GM19467 (cell line): ENCODE measurements around the gene ZSWIM7.
"Not testable (repeated sequence)": the region's sequence is repeated elsewhere in the genome, so short reads cannot be mapped to it uniquely, and the experiment has no call there.

ENCODE experiments used
- ATAC-seq: cut with Tn5 transposase; IDR thresholded peaks from one replicate; pipeline ENCODE4 v1.9.1; 2021; ENCODE audit warnings: mild to moderate bottlenecking, moderate library complexity; ENCODE audit not compliant: unreplicated experiment

ZSWIM7 gene

DNA sequence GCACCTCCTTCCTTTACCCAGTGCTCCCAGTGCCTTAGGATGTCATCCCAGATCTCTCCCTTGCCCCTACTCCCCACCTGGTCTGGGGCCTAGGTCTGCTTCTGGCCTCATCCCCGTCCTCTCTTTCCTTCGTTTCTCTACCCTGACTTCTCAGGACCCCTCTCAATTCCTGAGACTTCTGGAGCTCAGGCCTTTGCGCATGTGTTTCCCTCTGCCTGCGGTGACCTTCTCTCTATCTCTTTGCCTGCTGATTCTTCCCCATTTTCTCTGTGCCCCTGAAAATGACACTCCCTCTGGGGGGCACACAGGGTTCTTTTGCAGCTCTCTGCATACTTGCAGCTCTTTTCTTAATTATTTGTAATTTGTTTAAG, 41.0 kb downstream of the ZSWIM7 start:
- ATAC-seq, result no peak

DNA sequence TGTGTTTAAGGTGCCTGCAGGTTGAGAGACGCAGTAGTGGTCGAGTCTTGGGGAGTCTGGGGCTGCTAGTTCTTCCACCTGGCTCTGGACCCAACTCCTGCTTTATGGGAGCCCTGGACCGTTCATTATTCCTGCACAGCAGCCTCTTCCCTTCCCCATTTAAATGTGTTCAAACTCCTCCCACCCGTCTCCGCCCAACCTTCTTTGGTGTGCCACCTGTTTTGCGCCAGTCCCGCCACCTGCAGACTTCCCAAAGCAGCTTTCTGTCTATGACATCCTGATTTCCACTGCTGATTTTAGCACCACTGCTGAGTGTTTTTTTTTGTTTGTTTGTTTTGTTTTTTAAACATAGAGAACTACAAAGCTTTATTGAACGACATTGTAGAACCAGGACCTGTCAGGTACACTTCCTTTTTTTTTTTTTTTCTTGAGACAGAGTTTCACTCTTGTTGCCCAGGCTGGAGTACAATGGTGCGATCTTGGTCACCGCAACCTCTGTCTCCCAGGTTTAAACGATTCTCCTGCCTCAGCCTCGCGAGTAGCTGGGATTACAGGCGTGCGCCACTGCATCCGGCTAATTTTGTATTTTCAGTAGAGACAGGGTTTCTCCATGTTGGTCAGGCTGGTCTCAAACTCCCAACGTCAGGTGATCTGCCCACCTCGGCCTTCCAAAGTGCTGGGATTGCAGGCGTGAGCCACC, 41.7 kb downstream of the ZSWIM7 start:
- ATAC-seq, result no peak

DNA sequence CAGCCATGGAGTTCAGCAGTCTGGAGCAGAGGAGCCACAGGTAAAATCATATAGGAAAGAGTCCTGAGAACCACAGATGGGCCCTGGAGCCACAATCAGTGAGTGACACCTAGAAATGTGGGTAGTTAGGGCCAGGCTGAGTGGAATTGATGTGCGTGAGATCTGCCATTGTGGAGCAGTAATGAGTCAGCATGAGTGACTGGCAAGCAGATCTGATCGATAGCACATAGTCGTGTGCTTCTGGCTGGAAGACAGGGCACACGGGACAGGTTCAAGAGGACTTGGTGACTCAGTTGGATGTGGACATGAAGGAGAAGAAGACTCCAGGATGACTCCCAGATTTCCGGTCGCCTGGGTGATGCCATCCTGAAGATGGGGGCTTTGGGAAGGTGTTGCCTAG, 42.3 kb downstream of the ZSWIM7 start:
- ATAC-seq, result no peak

DNA sequence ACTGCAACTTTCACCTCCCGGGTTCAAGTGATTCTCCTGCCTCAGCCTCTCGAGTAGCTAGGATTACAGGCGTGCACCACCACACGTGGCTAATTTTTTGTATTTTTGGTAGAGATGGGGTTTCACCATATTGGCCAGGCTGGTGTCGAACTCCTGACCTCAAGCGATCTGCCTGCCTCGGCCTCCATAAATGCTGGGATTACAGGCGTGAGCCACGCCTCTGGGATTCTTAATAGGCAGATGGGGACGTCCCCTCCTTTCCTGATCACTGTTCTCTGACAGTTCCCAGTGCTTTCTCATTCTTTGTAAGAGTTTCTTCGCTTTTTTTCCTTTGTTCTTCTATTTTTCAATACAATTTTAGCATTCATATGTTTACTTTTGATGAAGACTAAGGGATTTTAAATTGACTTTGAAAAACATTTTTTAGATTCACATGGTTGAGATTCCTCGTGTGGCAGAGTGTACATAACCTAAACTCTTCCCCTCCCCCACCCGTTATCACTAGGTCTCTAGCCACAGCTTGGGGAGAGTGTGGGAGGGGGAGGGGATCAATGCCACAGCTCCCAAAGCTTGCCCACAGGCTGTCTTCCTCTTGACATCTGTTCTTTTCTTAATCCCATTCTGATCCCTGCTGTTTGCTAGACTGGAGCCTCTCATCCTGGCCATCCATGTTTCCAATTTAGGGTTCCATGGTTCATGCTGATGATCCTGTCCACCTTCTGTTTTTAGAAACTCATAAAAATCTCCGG, 43.5 kb downstream of the ZSWIM7 start:
- ATAC-seq, result no peak

DNA sequence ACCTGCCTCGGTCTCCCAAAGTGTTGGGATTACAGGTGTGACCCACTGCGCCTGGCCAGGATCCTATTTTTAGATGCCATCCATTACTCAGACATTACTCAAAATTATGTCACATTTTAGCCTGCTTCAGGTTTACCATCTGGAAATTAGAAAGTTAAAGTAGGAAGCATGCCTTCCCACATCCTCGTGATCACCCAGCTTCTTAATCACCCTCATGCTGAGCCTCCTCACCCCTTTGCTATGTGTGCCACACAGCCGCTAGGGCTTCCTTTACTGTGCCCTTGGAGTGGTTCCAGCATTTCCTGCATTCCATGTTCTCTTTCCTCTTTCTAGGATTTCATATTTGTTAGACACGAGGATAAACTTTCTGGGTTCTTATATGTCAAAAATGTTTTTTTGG, 45.3 kb downstream of the ZSWIM7 start:
- no peak for ATAC-seq

DNA sequence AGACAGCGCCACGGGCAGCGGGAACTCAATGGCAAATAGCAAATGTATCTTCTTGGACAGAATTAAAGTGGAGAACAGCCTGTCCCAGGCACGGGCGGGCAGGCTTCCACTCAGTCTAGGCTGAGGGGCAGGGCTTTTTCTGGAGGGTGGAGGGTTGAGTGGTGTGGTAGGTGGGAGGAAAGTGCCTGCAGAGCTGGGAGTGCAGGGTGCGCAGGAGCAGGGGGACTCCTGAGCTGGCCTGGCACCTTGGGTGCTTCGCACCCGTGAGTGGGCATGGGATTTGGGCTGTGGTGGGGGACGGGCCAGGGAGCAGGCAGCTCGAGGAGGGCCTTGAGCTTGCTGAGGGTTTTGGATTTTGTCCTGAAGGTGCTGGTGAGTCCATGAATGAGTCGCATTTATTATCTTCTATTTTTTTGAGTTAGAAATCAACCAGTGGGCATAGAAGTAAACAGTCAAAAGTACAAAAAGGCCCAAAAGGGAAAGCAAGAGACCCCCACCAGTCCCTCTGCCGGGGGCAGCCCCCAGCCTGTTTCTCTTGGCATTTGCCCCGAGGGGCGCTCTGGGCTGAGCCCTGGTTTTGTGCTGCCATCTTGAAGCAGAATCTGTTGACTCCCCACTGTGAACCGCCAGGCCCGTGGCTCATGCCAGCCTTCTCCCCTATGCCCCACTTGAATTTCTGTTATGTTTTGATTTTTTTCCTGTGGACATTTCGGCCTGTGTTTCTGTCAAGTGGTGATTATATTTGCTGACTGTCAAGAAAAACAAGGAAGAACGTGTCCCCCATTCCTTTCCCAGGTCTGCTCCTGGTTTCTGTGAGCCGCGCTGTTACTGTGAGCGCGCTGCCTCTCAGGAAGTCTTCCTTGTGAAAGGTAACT, 46.4 kb downstream of the ZSWIM7 start:
- no peak for ATAC-seq

DNA sequence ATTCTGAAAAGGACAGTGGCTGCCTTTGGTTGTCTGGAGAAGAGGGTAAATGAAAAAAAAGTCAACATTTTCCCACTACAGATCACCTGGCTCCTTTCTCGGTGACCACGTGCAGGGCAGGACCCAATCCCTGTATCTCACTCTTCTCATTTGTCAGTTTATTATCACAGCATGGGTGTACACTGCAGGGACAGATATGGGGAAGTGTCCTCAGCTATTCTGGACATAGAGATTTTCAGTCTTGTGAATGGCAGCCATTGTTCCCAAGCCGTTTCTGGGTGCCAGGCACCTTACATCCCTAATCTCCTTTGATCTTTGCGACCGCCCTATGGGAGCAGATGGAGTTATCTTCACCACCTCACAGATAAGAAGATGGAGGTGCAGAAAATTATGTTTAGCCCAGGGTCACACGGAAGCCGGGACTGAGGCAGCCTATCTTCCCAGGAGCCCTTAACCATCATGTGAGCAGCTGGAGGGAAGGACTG, 47.4 kb downstream of the ZSWIM7 start:
- ATAC-seq, result no peak

DNA sequence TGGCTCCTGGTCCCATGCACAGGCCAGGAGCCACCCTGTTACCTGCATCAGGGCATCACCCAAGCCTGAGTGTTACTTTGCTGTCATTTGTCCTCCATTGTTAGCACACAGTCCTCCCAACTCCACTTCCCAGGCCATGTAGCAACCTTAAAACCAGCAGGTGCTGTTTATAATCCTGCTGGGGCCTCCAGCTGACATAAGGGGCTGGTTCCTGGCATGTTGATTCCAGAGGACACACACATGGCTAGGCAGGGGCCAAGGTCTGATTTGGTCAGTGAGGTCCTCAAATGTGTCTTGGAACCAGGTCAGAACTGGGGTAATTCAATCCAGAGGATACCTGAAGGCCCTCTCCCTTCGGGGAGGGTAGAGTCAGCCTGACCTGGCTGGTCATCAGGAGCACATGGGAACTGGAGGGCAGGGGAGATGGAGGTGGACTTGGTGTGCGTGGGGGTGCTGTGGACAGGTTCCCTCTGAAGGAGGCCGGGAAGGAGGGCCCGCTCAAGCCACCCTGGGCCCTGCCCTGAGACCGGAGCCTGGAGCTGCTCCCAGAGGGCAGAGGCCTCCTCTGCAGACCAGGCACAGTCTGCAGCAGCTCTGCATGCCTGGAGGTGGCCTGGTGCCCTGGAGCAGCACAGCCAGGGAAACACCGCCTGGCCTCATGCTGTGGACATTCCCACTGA, 48.0 kb downstream of the ZSWIM7 start:
- ATAC-seq, result no peak

DNA sequence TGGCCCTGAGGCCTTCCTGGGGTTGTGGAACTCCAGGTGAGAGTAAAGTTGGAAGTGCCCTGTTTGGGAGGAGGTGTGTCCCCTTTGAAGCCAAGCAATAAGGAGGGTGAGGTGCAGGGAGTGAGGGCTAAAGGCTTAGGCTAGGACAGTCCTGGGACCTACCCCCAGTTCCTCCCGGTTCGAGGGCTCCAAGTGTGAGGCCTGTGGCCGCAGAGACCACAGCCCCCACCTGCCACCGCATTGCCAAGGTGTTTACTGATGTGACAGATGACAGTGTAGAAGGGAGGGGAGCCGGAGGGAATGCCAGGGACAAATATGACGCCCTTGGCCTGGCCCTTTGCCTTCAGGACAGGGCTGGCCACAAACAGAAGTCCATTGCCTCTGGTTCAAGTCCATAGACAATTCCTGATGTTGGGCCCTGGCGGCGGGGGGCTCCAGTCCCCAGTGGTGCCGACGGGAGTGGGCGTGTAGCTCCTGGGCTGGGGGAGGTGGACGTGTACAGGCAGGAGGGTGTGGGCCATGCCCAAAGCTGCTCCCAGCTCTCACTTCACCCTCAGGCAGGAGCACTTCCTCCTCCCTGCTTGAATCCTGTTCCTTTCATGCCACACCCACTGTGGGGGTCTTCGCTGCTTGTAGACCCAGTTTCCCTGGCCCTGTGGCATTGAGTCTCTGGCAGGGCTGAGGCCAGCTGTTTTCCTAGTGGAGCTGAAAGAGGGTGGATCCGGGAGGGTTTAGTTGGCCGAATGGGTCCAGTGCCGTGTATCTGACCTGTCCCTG, 51.3 kb downstream of the ZSWIM7 start:
- no peak for ATAC-seq

DNA sequence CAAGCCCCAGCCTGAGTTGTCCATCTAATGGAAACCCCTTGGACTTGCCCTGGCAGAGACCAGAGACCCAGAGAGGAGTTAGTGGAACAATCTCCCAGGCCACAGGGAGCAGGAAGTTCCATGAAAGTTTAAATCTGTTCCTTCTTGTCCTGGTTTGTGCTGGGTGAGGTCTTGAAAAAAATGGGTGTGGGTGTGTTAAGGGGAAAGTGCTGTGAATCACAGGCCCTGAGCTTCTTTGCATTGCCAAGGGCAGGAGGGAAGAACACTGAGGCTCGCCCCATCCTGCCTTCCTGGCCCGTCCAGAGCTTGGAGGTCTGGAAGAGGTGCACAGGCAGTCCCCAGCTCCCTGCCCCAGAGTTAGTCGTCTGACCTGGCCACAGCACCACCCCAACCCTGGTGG, 52.2 kb downstream of the ZSWIM7 start:
- ATAC-seq, result no peak

DNA sequence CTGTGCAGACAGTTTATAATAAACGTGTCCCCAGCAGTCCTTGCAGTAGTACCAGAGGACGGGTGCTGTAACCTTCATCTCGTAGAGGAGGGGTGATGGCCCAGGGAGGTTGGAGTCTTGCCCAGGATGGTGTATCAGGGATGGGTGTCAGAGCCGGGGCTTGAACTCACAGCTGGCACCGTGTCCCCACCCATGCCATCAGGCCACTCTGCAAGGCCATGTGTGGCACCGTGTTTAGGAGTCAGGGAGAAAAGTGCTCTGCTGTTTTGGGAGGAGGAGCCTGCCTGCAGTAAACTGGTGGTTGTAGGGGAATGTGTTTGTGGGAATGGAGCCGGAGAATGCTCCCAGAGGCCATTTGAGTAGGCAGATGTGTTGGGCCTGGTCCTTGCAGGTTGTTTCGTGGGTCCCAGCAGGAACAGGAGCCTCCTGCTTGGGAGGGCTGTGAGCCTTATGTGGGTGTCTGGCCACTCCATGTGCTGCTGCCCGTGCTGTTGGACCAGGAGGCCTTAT, 52.8 kb downstream of the ZSWIM7 start:
- no peak for ATAC-seq

DNA sequence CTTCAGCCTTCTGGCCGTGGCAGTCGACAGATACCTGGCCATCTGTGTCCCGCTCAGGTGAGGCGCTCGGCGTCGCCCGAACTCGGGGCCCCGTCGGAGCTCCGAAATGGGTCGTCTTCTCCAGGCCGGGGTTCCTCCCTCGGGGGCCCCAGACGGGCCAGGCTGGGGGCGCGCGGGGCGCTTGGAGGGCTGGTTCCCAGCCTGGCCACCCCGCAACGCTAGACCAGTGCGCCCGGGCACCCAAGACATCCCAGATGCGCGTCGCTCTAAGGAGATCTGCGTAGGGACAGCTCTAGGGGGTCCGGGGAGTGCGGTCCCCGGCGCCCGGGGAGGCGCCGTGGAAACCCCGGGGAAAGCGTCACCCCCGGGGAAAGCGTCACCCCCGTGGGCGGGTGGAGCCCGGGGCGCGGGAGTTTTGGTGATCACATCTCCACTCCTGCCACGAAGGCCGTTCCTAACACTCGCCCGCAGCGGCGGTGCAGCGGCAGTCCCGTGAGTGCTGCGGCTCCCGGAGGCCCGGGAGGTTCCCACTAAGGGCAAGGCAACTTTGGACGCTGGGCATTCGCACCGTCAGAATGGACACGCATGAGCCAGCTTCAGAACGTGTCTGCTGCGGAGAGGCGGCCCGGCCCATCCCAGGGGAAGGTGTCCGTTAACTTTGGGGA, 53.8 kb downstream of the ZSWIM7 start:
- no peak for ATAC-seq

DNA sequence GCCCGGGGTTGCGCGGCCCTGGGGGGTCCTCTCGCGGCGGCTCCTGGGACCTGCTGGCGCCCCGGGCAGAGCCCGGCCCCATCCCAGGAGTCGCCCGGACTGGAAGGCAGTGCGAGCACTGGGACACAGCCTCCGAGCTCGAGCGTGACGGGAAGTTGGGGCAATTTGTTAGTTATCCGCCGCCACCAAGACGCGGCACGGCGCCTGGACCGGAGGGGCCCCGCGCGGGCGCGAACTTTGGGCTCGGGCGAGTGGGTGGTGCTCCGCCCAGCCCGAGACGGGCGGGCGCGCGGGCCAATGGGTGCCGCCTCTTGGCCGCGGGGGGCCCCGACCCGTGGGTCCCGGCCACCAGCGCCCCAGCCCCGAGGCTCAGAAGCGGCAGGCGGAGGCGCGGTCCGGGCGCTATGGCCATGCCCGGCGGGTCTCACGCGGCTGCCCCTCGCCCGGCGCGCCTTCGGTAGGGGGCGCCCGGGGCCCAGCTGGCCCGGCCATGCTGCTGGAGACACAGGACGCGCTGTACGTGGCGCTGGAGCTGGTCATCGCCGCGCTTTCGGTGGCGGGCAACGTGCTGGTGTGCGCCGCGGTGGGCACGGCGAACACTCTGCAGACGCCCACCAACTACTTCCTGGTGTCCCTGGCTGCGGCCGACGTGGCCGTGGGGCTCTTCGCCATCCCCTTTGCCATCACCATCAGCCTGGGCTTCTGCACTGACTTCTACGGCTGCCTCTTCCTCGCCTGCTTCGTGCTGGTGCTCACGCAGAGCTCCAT, 54.6 kb downstream of the ZSWIM7 start, which contains the start of gene ADORA2B:
ADORA2B (plus strand) TSS at position 372 of the 768 bp plus-strand sequence; CDS start at position 491, 119 bp downstream.
- ATAC-seq, result no peak

DNA sequence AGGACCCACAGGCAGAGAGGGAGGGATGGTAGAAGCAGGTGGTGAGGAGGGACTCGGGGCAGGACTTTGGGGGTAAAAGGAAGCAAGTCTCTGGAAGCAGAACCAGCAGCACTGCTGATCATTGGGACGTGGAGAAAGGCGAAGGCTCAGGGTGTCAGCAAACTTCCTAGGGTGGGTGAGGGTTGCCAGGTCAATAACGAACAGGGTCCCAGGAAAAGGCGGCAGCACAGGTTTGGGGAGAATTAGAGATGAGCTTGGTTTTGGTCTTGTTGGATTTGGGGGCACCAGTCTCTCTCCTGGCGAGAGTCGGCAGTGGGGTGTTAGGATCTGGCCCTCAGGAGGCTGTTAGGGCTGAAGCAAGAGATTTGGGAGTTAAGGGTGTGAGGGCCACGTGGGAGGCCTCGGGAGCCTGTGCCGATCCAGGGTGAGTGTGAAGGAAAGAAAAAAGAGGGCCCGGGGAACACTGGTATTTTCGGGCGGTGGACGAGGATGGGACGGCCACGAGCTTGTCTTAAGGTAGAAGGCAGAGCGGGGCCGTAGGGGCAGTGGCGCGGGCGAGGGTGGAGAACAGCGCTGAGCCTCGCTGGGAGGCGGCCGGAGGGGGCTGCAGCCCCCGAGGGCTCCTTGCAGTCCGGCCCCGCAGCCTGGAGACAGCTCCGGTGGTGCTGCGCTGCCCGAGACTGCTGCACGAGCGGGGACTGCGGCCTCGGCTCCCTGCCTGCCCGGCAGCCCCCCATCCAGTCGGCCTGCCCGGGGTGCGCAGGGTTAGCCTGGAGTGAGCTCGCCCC, 55.3 kb downstream of the ZSWIM7 start:
- ATAC-seq, result no peak

DNA sequence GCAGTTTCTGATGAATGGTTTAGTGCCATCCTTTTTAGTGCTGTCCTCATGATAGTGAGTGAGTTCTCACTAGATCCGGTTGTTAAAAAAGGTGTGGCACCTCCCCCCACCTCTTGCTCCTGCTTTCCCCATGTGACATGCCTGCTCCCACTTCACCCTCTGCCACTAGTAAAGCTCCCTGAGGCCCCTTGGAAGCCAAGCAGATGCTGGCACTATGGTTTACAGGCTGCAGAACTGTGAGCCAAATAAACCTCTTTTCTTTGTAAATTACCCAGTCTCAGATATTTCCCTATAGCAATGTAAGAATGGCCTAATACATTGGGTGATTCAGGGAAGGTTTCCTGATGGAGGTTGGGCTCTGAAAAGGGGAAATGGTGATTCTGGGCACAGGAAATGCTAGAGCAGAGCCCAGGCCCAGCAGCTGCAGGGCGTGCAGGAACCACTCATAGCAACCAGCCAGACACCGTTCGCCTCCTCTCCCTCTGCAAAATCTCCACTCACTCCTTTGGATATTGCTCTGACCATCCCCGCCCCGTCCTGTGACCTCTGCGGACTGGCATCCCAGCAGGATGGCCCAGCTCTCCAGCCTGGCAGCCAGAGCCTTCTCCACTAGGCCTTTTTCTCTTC, 57.2 kb downstream of the ZSWIM7 start:
- ATAC-seq, result no peak

DNA sequence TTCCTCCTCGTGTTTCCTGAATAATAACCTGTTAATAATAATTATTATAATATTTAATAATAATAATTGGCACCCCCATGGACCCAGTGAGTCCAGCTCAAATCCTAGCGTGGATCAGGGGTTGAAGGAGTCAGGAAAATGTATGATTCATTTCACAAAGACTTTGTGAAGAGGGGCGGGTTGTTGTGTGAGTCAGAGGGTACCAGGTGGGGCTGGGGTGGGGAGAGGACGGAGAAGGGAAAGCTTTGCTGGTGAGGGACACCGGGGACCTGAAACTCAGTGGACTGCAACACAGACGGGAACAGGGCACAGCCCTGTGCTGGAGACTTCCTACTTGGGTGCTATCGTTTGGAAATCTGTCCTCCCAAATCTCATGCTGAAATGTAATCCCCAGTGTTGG, 57.7 kb downstream of the ZSWIM7 start:
- no peak for ATAC-seq

DNA sequence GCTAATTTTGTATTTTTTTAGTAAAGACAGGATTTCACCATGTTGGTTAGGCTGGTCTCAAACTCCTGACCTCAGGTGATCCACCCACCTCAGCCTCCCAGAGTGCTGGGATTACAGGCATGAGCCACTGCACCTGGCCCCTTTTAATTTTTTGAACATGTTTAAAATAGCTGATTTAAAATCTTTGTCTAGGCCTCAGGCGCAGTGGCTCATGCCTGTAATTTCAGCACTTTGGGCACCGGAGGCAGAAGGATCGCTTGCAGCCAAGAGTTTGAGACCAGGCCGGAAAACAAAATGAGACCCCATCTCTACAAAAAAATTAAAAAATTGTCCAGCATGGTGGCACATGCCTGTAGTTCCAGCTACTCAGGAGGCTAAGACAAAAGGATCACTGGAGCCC, 63.0 kb downstream of the ZSWIM7 start:
- ATAC-seq, result not testable (repeated sequence)
